NCI-H1436 (cell line): ENCODE data around the gene UBIAD1.
"Not testable (repeated sequence)": the region's sequence is repeated elsewhere in the genome, so short reads cannot be mapped to it uniquely, and the experiment has no call there.

ENCODE experiments used
- DNase-seq: peaks from one replicate; lab custom pipeline; 2025; lab: John Stamatoyannopoulos, UW

The UBIAD1 gene

GRCh38 chr1:11272832-11273594 lies at the start of gene UBIAD1:
Gene UBIAD1, plus strand, starts transcription at chr1:11273198. Its CDS starts 334 bp downstream, at chr1:11273532.
- DNase-seq: peak; percentile 81

GRCh38 chr1:11227106-11228077 lies 45.6 kb upstream of the UBIAD1 start:
- no peak for DNase-seq

GRCh38 chr1:11229203-11229602 lies 43.8 kb upstream of the UBIAD1 start:
- DNase-seq: peak; percentile 46

- no peak for DNase-seq
Observed at GRCh38 chr1:11233208-11233607, 39.8 kb upstream of the UBIAD1 start.

- DNase-seq: no peak
Observed at GRCh38 chr1:11237356-11237755, 35.6 kb upstream of the UBIAD1 start.

- no peak for DNase-seq
Observed at GRCh38 chr1:11238311-11238710, 34.7 kb upstream of the UBIAD1 start.

- no peak for DNase-seq
Observed at GRCh38 chr1:11245248-11245647, 27.8 kb upstream of the UBIAD1 start.

- DNase-seq: no peak
Observed at GRCh38 chr1:11245904-11246719, 26.9 kb upstream of the UBIAD1 start.

GRCh38 chr1:11248169-11248568 lies 24.8 kb upstream of the UBIAD1 start:
- DNase-seq: no peak

GRCh38 chr1:11252538-11252937 lies 20.5 kb upstream of the UBIAD1 start:
- DNase-seq: no peak

- no peak for DNase-seq
Observed at GRCh38 chr1:11253226-11253625, 19.8 kb upstream of the UBIAD1 start.

- no peak for DNase-seq
Observed at GRCh38 chr1:11256299-11256698, 16.7 kb upstream of the UBIAD1 start.

GRCh38 chr1:11262171-11263049 lies 10.6 kb upstream of the UBIAD1 start, which contains the start of gene MTOR:
Gene MTOR, minus strand, starts transcription at chr1:11262551. Its CDS starts 3,142 bp downstream, at chr1:11259409.
- peak; percentile 99 for DNase-seq

- DNase-seq: no peak
Observed at GRCh38 chr1:11266268-11267074, 6.5 kb upstream of the UBIAD1 start.

GRCh38 chr1:11267350-11268337 lies 5.4 kb upstream of the UBIAD1 start:
- not testable (repeated sequence) for DNase-seq

- DNase-seq: no peak
Observed at GRCh38 chr1:11272544-11272831, 510 bp upstream of the UBIAD1 start.

- no peak for DNase-seq
Observed at GRCh38 chr1:11273595-11274234, 717 bp downstream of the UBIAD1 start.

- DNase-seq: no peak
Observed at GRCh38 chr1:11279152-11279551, 6.2 kb downstream of the UBIAD1 start.

GRCh38 chr1:11279630-11280029 lies 6.6 kb downstream of the UBIAD1 start:
- DNase-seq: no peak
